GM19351 (cell line): ENCODE measurements around the gene TTC4.

Experiments
- ATAC-seq: cut with Tn5 transposase; IDR thresholded peaks from one replicate; pipeline ENCODE4 v1.9.1; 2021; ENCODE audit warnings: mild to moderate bottlenecking, moderate library complexity; ENCODE audit not compliant: unreplicated experiment

Gene TTC4, protein sequence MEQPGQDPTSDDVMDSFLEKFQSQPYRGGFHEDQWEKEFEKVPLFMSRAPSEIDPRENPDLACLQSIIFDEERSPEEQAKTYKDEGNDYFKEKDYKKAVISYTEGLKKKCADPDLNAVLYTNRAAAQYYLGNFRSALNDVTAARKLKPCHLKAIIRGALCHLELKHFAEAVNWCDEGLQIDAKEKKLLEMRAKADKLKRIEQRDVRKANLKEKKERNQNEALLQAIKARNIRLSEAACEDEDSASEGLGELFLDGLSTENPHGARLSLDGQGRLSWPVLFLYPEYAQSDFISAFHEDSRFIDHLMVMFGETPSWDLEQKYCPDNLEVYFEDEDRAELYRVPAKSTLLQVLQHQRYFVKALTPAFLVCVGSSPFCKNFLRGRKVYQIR

DNA sequence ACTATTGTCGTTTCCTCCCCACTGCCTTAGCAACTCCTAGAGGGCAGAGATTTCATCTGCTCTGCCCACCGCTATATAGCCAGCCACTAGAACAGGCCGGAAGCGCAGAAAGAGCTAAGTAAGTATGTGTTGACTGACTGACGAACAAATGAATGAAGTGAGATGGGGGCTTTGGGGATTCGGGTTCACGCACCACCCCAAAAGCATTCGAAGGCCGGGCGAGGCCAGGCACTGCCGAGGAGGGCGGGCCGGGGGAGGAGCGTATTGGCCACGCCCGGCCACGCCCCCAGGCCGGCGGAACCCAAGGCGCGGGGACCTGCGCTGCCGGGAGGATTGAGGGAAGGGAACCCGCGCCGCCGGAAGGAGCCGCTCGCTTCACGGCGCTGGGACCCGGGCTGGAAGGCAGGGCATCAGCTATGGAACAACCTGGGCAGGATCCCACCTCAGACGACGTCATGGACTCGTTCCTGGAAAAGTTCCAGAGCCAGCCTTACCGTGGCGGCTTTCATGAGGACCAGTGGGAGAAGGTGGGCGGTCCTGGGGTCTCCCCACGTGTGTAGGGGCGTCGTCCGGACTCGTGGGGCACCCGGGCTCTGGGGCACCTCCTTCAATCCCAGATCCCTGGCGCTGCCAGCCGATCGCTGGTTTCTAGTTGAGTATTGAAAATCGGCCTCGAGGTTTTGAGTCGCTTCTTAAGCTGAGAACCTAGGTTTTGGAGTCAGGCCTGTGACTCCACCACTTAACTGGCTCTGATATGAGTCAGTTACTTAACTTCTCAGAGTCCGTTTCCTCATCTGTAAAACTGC, at the start of gene TTC4:
Gene TTC4, plus strand, starts transcription at position 369 of the 806 bp plus-strand sequence. Its CDS starts 48 bp downstream, at position 417.
- peak; percentile 98 for ATAC-seq

DNA sequence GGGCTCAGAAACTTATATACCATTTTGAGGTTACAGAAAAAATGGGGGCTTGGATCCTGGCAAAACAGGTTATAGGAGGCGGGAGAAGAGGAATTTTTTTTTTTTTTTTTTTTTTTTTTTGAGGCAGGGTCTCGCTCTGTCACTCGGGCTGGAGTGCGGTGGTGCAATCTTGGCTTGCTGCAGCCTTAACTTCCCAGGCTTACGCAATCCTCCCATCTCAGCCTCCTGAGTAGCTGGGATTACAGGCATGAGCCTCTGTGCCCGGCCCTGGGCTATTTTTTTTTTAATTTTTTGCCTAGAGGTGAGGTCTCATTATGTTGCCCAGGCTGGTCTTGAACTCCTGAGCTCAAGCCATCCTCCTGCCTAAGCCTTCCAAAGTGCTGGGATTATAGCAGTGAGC, 49.3 kb upstream of the TTC4 start:
- ATAC-seq: no peak

DNA sequence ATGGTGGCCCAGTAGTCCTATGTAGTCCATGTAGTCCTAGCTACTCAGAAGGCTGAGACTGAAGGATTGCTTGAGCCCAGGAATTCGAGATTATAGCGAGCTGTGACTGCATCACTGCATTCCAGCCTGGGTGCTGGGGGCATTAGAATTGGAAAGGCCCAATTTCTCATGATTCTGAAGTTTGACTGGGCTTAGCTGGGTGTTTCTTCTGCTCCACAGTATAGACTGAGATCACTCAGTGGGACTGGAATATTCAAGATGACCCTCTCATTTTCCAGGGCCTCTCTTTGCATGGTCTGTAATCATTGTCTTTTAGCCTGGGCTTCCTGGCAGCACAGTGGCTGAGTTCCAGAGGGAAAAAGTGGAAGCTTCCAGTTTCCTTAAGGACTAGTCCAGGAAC, 47.9 kb upstream of the TTC4 start:
- no peak for ATAC-seq

DNA sequence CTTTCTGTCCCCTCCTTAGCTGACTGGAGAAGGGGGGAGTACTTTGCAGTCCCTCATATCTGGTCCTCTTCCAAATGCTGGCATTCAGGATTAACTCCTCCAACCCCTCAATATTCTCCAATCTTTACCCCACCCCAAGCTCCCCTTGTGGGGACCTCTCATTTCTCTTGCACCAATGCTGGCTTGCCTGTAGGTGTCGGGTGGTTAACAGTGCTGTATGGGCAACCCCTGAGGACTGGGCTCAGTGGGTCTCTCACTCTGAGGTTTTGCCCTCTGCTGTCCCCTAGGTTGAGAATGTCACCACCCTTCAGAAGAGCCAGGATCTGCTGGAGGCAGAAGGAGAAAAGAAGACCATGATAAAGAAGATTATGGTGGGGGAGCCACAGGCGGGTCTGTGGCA, 47.1 kb upstream of the TTC4 start:
- ATAC-seq: no peak

DNA sequence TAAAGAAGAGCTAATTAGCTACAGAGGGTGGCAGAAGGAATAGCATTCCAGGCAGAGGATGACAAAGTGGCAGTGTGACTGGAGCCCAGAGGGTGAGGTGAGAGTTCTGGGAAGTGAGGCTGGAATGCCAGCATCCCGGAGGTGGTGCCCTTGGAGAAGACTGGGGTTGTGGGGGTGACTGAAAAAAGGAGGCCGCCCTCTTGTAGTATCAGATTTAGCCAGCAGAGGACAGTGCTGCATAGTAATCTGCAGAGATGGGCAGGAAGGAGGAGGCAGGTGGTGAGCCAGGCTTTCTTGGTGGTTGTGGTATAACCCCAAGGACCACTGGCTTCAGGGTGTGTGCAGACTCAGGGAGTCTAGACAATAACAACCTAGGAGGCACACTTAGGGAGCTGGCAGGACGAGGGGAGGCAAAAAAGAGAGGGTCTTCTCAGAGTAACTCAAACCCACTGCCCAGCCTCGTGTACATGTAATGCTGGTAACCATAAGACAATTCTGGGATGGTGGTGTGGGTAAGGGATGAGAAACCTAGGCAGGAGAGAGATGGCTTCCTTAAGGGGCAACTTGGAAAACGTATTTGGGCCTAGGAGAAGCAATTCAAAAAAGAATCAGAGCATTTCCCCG, 43.6 kb upstream of the TTC4 start:
- peak; percentile 75 for ATAC-seq

DNA sequence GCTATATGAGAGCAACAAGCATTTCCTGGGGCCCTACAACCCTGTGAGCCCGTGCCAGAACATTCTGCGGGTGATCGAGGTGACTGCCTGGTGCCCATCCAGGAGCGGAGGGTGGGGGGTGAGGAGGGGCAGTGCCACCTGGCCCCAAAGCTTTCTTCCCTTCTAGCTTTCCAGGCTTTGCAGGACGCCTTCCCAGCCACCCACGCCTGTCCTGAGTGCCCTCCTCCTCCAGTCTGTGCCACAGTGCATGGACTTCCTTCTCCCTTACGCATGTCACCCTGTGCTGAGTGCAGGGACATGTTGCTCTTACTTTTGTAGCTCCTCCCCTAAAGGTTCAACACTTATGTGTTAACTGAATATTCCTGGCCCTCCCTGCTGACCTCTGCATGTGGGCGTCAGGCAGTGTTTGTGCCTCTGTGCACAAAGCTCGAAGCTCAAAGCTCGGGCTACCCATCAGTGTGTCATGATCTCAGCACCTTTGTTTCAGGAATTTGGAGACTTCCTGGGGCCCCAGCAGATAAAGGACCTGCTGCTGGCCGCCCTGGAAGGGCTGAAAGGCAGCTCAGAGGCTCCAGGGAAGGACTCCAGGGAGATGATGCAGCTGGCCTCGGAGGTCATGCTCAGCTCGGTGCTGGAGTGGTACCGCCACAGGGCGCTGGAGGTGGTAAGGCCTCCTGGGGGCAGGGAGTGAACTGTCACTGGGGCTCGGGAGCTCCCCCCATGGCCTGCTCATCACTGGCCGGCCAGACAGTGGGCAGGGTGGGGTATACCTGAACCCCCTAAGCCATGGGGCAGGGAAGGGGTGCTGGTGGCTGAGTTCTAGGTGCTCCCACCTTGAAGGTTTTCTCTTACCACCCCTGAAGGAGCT, 36.7 kb upstream of the TTC4 start:
- no peak for ATAC-seq

DNA sequence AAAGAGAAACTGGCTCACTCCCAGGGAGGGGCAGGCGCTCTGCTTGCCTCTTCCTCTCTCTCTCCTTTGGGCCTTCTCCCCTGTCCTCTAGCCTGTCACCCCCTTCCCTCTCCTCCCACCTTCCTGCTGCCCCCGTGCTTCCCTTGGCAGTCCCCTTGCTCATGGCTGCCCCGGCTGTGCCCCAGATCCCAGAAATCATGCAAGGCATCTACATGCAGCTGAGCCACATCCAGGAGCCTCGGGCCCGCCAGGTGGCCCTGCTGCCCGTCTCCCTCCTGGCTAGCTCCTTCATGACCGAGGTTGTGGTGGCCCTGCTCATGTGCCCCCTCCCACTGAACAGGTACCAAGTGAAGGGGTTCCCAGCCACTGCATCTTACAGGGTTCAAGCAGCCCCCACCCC, 36.0 kb upstream of the TTC4 start:
- no peak for ATAC-seq

DNA sequence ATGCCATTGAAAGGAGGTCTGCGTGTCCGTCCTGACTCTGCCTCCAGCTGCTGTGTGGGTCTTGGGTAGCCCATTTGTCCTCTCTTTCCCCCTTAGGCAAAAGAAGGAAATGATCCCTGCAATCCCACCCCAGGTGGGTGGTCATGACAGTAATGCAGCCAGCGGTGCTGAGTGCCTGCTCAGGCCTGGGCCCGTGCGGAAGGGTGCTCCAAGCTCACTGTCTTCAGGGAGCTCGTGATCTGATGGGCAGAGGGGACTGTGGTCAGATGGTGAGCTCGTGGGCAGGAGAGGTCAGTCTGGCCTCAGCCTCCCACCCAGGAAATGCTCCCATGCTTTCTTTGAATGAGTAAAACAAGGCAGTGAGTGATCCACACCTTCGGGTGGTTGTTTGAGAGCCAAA, 35.3 kb upstream of the TTC4 start:
- no peak for ATAC-seq

DNA sequence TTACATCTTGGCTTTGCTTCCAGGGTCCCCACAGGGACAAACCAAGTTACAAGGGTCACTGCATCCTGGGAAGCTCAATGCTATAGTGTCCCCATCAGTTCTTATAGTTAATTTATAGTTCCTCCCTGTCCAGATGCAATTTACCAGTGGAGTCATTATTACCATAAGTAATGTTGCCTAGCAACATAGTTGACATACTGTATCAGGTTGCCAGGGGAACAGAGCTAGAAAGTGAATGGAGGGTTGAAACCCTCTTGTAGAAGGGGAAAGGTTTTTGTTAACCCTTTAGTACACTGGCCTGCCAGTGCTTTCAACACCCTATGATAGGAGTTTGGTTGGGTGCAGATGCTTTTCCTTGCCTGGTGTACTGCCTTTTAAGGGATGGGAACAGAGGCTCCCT, 34.3 kb upstream of the TTC4 start:
- ATAC-seq: no peak

DNA sequence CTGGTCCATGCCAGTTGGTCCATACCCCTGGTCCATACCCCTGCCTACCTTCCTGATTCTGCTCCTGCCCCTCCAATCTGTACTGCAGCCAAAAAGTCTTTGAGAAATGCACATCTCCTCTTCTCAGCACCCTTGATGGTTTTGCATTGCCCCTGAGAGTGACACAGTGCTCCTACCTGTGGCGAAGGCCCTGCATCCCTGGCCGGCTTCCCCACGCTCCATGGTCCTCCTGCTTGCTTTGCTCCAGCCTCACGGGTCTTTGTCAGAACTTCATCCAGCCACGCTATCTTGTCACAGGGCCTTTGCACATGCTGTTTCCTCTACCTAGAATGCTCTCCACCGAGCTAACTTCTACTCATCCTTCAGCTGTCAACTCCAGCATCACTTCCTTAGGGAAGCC, 32.2 kb upstream of the TTC4 start:
- no peak for ATAC-seq

DNA sequence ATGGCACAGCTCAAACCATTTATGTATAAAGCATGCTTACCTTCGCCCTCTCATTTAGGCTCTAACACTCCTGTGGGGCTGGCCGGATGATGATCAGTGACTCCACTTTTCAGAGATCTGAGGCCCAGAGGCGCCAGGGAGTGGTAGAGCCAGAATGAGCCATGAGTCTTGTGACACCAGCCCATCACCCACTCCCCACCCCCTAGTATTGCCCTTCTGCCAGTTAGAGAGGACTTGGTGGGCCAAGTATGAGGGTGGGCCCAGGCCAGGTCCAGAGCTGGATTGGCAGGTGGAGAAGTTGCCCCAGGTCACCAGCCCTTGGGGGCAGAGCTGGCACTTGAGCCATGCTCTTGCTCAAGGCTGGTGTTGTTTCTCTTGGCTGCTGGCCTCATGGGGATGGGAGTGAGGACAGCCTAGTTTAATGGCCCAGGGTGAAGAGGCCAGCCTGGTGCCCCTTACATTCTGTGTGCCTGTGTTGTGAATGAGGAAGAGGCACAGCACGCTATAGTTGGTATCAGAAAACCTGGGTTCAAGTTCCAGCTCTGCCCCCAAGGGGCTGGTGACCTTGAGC, 30.2 kb upstream of the TTC4 start:
- ATAC-seq: no peak

DNA sequence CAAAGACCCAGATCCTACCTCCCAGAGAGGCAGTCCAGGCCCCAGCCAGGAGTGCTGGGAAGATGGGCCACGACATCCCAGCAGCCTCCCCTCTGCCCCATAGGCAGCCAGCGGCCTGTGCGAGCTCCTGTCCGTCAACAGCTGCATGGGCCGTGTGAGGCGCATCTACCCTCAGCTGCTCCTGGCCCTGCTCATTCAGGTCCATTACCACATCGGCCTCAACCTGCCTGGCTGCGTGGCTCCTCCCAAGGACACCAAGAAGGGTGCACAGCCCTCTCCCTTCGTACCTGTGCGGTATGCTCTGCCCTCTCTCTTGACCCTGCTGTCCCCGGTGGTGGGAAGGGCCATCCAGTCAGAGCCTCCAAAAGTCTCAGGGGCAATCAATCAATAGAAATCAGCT, 29.5 kb upstream of the TTC4 start:
- ATAC-seq: no peak

DNA sequence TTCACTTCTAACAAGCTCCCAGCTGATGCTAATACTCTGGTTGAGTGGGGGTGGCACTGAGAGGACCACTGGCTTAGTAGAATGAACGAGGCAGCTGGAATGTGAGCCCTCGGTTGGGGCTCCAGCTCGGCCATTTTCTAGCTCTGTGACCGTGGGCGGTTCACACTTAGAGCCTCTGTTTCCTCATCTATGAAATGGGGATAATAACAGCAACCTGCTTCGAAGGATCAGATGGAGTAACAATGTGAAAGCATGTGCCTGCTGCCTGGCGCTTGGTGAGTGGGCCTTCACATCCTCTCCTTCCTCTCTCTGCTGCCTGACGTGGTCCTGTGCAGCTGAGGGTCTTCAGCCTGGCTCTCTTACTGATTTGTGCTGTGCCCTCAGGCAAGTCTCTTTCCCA, 20.9 kb upstream of the TTC4 start:
- no peak for ATAC-seq

DNA sequence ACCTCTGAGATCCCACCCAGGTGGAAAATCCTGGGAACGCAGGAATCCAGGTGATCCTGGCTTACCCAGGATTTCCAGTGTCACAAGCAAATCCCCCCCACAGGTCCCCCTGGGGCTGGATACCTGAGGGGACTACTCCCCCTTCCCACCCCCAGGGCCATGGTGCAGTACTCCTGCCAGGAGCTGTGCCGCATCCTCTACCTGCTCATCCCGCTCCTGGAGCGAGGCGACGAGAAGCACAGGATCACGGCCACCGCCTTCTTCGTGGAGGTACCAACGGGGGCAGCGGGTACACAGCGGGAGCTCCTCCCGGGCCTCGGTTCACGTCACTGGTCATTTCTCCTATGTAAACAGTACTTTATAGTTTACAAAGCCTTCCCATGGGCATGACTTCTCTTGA, 20.4 kb upstream of the TTC4 start:
- ATAC-seq: no peak

DNA sequence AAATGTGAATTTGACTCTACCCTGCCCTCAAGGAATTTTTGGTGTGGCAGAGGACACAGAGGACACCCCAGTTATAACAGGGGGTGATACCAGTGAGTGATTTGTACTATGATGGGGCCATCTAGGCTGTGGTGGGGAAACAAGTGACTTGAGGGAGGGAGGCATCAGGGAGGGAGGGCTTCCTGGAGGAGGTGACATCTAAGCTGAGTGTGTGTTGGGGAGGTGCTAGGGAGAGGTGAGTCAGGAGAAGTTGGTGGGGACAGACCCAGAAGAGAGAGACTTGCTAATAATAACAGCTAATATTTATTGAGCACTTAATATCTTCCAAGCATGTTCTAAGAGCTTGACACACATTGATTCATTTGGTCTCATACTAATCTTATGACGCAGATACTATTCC, 19.9 kb upstream of the TTC4 start:
- no peak for ATAC-seq

DNA sequence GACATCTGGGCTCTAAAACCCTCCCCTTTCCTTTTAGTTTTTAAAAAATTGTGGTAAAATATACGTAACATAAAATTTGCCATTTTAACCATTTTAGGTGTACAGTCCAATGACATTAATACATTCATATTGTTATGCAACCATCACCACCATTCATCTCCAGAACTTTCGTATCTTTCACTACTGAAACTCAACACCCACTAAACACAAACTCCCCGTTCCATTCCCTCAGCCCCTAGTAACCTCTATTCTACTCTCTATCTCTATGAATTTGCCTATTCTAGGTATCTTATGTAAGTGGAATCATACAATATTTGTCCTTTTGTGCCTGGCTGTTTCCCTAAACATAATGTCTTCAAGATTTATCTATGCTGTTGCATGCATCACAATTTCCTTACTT, 19.4 kb upstream of the TTC4 start:
- ATAC-seq: no peak

DNA sequence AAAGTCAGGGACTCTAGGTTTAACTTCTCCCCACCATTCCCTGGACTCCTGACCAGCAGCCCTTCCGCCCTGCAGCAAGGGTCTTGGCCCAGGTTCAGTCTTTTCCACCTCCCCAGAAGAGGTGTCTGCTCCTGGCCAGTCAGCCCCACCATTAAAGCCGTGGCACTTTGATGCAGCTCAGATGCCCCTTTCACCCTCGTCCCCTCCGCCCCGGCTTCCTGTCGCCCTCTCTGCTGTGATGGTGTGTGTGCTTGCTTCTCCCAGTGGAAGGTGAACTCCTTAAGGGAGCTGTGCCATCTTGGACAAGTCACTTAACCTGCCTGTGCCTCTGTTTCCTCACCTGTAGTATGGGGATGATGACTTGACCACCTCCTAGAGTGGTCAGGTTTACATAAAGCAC, 17.8 kb upstream of the TTC4 start:
- ATAC-seq: no peak

DNA sequence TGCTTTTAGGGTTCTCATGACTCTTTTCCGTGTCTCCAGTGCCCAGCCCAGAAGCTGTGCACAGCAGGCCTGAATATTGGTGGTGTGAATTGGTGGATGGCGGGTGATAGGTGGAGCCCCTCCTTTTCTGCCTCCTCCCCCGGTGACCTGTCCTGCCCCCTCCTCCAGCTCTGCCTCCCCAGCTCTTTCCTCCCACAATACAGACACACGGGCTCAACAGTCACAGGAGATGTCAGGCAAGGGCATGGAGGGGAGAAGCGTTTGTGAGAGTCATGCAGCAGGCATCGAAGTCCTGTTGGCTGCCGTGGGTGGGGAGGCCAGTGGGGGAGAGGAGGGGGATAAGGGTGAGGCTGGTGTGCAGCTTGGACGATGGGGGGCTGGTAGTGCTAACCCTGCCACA, 17.3 kb upstream of the TTC4 start:
- no peak for ATAC-seq

DNA sequence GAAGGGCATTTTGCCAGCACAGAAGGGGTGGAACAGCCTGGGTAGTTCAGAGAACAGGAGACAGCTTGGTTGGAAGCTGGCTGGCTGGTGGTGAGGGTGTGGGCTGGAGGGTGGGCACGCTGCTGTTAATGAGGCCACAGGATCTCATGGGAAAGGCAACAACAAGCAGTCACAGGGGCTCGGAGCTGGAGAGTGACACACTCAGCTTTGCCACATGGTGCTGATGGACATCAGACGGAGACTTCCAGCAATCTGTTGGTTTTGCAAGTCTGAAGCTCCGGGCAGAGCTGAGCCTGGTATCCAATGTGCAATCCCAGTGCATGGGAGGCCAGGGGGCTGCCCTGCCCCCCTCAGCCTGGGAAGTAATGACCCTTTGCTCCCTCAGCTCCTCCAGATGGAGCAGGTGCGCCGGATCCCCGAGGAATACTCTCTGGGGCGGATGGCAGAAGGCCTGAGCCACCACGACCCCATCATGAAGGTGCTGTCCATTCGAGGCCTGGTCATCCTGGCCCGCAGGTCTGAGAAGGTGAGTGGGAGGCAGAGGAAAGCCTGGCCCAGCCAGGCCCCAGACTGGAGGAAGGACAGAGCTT, 15.6 kb upstream of the TTC4 start:
- no peak for ATAC-seq

DNA sequence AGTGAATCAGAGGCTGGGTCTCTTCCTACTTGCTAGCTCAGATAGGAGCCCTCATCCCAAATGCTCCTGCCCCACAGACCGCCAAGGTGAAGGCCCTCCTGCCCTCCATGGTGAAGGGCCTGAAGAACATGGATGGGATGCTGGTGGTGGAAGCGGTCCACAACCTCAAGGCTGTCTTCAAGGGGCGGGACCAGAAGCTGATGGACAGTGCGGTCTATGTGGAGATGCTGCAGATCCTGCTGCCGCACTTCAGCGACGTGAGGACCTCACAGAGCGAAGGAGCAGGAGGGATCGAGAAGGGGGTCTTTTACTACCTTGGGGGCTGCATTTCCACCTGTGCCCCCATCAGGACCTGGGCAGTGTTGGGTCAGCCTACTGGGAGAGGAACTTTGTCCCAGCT, 14.6 kb upstream of the TTC4 start:
- no peak for ATAC-seq
